GM19238 (cell line): ENCODE results near the gene TBK1.

Experiments used
- DNase-seq: peaks from one replicate; pipeline ENCODE4 v3.0.0; 2011; ENCODE audit warnings: low spot score; ENCODE audit not compliant: insufficient read length

Gene TBK1

GRCh38 chr12:64452559-64453329 is 824 bp downstream of the TBK1 start:
- no peak for DNase-seq

GRCh38 chr12:64455506-64455905 is 3.6 kb downstream of the TBK1 start:
- DNase-seq: no peak

- no peak for DNase-seq
Observed at GRCh38 chr12:64456119-64456518, 4.2 kb downstream of the TBK1 start.

- no peak for DNase-seq
Observed at GRCh38 chr12:64457032-64457431, 5.1 kb downstream of the TBK1 start.

- no peak for DNase-seq
Observed at GRCh38 chr12:64457466-64457865, 5.5 kb downstream of the TBK1 start.

GRCh38 chr12:64457923-64458322 is 6.0 kb downstream of the TBK1 start:
- DNase-seq: no peak

GRCh38 chr12:64459394-64459891 is 7.5 kb downstream of the TBK1 start:
- DNase-seq: no peak

GRCh38 chr12:64461634-64462414 is 9.9 kb downstream of the TBK1 start:
- DNase-seq: no peak

GRCh38 chr12:64466178-64466577 is 14.3 kb downstream of the TBK1 start:
- DNase-seq: no peak

- DNase-seq: no peak
Observed at GRCh38 chr12:64468966-64469365, 17.0 kb downstream of the TBK1 start.

GRCh38 chr12:64469455-64470142 is 17.7 kb downstream of the TBK1 start:
- no peak for DNase-seq

- DNase-seq: no peak
Observed at GRCh38 chr12:64470495-64470894, 18.6 kb downstream of the TBK1 start.

GRCh38 chr12:64473176-64473575 is 21.3 kb downstream of the TBK1 start:
- no peak for DNase-seq

- DNase-seq: no peak
Observed at GRCh38 chr12:64475518-64475917, 23.6 kb downstream of the TBK1 start.

GRCh38 chr12:64476844-64477243 is 24.9 kb downstream of the TBK1 start:
- no peak for DNase-seq

GRCh38 chr12:64478661-64479060 is 26.7 kb downstream of the TBK1 start:
- DNase-seq: no peak

- DNase-seq: no peak
Observed at GRCh38 chr12:64480148-64480547, 28.2 kb downstream of the TBK1 start.

GRCh38 chr12:64486657-64487056 is 34.7 kb downstream of the TBK1 start:
- DNase-seq: no peak

GRCh38 chr12:64491718-64492117 is 39.8 kb downstream of the TBK1 start:
- no peak for DNase-seq

- DNase-seq: no peak
Observed at GRCh38 chr12:64493513-64493912, 41.6 kb downstream of the TBK1 start.

GRCh38 chr12:64494998-64495729 is 43.2 kb downstream of the TBK1 start:
- DNase-seq: no peak
